DMS 273 (cell line): Measurements from ENCODE around the gene FRMD5.

ENCODE experiments used
- DNase-seq: peaks from one replicate; lab custom pipeline; 2025; ENCODE audit not compliant: unreplicated experiment; lab: John Stamatoyannopoulos, UW

Gene FRMD5

DNA sequence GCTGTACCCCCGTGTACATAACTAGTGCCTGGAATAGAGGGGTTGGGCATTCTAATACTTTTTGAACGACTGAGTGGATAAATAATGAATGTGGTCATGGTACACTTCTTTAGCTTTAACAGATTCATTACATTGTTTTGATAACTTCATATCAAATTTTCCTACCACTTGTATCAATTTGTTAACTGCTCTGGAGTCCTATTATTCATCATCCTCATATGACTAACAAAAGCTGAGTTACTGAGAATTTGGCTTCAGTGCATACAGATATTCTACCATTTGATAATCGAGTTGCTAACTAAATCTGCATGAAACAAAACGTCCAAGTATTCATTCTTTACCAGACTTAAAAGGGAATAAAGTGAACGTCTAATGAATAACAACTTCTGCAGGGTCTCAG is 31.7 kb downstream of the FRMD5 start:
- DNase-seq: no peak

DNA sequence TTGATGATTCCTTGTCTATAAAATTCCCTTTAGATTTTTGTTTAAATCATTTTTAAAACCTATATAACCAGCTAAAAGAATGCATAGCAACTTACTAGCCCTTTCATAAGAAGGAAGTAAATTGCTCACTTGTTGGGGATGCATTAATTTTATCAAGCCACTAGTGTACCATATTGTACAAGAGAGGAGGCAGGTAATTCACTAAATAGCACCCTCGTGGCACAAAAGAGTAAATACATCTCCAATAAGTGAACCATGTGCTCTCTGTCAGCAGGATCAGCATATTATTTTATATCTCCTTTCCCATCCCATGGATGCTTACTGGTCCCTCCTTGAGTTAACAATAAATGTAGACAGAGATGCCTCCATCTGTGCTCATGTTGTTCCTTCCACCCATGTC is 34.3 kb downstream of the FRMD5 start:
- DNase-seq: no peak

DNA sequence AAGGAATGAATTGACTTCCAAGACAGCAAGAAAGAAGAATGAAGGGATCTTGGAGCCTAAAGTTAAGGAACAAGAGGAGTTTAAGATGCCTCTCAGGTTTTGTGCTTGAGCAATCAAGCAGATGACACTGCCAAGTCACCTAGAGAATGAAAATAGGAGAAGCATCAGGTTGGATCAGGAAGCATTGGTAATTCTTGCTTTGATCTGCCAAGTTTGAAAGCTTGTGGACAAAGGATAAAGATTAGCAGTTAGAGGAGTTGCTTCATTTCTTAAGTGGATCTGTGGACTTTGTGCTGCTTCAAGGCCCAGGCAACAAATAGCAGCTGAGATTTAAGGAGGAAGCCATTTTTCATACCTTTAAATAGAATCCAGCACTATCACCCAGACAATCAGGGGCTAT is 35.6 kb downstream of the FRMD5 start:
- no peak for DNase-seq

DNA sequence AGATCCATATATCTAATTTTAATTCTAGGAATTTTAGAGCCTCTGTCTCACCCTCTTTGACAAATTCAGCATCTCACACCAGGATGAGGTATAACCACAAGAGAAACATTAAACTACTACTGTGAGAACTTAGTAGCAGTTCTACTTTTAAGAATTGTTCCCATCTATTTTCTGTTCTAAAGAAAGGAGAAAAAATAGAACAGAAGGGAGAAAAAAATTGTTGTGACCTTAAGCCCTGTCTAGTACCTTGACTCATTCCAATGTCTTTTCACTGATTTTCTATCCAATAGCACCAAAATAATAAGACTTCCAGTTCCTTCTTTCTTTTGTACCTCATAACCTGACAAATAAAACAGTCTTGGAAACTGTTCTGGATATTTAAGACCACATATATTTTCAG is 37.0 kb downstream of the FRMD5 start:
- DNase-seq: no peak

DNA sequence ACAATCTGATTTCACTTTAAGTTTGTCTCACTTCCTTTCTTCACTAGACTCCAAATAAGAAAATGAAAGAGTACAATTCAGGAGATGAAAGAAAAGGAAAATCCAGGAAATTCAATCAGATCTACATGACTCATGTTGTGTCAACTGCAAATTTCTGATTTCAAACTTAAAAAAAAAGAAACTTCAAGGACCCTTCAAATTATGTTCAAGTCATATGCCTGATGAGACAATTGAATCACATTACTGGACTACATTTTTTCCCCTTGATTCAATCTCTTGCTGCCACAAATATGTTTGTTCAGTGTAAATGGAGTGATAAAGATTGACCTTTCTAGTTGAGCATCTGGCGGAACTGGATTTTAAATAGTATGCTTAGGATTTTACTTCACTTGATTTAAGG is 37.4 kb downstream of the FRMD5 start:
- DNase-seq: no peak

DNA sequence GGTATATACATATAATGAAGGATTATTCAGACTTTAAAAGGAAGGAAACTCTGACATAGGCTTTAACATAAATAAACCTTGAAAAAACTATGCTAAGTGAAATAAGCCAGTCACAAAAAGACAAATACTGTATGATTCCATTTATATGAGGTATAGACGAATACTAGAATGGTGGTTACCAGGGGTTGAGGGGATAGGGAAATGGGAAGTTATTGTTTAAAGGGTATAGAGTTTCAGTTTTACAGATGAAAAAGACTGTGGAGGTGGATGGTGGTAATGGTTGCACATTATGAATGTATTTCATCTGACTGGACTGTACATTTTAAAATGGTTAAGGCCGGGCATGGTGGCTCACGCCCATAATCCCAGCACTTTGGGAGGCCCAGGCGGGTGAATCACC is 41.7 kb downstream of the FRMD5 start:
- no peak for DNase-seq

DNA sequence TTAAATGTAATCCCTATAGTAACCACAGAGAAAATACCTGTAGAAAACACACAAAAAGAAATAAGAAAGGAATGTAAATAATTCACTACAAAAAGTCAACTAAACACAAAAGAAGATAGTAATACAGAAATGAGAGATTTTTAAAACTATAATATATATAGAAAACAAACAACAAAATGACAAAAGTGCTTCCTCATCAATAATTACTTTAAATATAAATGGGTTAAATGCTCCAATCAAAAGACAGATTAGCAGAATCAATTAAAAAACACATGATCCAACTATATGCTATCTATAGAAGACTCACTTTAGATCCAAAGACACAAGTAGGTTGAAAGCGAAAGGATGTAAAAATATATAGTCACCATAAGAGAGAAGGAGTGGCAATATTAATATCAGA is 45.8 kb downstream of the FRMD5 start:
- no peak for DNase-seq

DNA sequence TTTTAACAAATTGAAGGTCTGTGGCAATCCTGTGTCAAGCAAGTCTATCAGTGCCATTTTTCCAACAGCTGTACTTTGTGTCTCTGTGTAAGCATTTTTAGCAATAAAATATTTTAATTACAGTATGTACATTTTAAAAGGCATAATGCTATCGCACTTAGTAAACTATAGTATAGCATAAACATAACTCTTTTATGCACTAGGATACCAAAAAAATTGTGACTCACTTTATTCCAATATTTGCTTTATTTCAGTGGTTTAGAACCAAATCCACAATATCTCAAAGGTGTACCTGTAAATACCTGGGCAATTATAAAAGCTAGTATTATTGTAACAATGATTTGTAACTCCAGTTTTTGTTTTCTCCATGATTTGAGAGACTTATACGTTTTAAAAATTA is 46.5 kb downstream of the FRMD5 start:
- no peak for DNase-seq

DNA sequence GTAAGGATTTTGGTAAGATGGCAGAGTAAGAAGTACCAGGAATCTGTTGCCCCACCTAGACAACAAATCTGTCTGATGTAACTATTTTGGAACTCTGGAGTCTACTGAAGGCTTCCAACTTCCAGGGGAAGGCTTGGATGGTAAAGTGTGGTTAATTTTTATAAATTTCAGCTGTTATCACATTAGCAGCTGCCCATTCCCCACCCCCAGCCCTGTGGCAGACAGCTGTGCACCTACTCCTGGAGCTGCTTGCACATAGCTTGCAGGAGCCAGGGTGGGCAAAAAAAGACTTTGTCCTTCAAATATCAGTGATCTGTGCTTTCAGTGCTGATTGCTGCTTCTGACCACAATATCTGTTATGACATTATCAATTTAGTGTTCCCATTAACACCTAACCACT is 47.4 kb downstream of the FRMD5 start:
- DNase-seq: no peak

DNA sequence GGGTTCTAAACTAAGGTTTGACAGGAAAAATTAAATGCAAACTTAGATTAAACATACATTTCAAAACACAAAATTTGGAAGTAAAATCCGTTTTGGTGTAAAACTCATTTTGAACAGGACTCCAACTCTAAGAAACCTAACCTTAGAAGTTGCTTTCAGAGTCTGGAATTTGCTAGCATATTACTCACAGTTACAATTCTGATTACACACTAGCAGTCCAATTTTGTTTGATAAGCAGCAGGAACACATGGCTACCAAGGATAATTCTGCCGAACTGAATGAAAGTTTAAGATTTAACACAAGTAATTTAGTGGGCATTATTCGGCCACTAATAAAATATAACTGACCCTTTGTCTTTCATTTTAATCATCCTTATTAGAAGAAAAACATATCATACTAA is 49.6 kb downstream of the FRMD5 start:
- DNase-seq: no peak

DNA sequence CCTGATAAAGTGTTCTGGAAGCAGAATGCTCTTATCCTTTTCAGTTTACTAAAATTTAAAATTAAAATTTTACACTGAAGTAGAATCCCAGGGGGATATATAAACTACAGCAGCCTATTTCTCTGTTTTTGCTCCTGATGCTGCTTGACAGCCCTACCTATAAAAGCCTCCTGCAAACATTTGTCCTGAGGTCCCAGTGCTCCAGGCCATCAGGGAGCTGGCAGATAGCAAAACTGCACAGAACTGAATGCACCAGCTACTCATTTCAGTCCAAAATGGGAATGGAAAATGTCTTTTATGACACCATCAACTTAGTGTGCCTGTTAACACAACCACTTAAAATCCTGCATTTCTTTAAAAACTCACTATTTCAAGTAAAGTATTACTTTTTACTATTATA is 50.1 kb downstream of the FRMD5 start:
- no peak for DNase-seq

DNA sequence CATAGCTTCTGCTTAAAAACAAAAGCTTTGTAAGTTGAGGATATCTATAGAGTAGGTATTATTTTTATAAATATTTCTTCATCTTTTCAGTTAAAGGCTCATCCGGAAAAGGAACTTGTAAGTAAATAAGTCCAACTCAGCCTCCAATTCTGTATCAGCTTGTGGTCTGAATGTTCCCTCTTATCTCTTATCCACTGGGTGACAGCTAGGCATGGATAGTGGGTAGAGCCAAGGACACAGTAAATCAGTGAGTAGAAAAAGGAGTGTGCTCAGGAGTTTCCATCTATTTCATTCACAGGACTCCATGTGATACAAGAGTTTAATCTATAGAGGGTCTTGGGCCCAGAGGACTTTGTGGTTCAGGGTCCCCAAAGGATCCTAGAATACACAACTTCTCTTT is 50.9 kb downstream of the FRMD5 start:
- DNase-seq: no peak

DNA sequence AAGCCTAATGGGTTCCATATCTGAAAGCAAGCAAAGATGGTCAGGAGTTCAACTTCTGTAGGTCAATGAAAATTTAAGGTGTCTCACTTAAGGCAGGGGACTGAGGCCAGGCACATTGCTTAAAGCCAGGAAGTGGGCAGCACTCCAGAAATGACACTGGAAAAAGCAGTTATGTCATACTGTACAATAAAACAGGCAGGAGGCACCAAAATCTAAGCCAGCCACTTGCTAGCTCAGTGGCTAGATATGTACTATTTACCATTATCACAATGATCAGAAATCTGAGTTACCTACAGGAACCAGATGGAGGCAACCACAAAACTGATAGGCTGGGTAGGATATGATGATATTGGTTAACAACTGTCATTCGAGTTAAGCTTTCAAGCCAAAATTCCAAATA is 57.3 kb downstream of the FRMD5 start:
- DNase-seq: peak; percentile 3

DNA sequence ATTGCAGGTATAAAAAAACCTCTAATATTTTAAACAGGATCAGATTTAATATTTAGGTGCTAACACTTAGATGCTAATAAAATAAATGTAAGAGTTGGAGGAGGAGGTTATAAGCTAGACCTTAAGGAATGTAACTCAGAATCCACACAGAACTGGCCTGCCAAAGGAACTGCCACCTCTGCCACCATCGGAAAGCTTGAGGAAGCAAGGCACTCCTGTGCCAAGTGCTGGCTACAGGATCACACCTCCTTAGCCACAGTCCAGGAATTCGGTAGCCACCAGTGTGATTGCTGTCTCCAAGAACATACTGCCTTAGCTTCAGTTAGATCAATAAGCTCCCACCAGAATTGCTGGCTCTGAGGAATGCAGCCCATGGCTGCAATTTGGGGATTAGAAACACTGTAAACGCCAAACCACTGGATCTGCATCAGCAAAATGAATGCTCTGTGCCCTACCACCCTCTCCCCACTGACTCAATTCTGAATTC is 58.0 kb downstream of the FRMD5 start:
- DNase-seq: no peak

DNA sequence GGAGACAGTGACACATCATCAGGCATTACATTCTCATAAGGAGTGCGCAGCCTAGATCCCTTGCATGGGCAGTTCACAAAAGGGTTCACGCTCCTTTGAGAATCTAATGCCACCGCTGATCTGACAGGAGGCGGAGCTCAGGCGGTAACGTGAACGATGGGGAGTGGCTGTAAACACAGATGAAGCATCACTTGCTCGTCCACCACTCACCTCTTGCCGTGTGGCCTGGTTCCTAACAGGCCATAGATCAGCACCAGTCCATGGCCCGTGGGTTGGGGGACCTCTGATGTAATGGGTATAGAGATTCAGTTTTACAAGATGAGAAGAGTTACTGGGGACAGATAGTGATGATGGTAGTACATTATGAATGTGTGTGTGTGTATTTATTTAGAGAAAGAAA is 63.0 kb downstream of the FRMD5 start:
- no peak for DNase-seq

DNA sequence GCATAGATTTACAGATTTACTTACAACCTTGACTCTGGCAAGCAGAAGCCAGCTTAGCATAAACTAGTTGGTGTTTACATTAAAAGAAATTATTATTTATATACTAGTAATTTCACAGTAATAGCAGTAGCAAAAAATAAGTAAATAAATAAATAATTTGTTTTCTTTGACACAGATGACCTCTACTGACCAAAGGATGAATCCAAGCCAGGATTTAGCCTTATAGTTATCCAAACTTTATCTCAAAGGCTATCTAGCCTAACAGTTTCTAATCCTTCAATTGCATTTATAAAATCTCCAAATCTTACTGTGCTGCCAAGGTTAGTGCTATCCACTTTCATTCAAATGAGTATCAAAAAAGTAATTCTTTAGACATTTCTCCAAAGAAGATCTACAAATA is 64.3 kb downstream of the FRMD5 start:
- DNase-seq: no peak

DNA sequence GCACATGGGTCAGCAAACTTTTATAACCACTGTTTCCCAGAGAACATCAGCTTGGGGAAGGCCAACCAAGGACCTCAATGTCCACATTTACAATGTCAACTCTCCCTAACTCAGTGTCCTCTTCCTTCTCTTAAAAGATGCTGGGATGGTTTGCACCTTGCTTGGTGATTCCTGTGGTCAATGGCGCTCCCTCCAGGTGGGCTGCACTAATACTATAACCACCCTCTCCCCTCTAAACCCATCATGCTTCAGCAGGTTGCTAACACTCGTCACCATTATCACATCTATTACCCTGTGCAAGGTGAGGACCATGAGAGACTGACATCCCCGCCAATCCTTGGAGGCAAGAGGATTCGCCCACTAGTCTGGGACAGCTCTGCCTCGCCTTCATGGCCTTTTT is 65.2 kb downstream of the FRMD5 start:
- no peak for DNase-seq

DNA sequence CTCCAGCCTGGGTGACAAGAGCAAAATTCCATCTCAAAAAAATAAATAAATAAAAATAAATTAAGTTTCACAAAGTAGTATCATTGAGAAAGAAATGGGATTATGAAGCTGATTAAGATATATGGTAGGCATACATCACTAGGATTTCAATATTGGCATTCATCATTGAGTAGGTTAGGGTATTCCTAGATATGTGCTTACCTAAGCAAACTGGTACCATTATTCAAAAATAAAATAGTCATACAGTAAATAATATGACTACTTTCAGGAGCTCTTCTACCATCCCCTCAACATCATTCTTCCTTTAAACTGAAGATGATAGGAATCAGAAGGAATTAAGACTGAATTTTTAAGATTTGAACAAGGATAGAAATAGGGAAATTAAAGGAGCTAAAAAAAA is 66.6 kb downstream of the FRMD5 start:
- no peak for DNase-seq

DNA sequence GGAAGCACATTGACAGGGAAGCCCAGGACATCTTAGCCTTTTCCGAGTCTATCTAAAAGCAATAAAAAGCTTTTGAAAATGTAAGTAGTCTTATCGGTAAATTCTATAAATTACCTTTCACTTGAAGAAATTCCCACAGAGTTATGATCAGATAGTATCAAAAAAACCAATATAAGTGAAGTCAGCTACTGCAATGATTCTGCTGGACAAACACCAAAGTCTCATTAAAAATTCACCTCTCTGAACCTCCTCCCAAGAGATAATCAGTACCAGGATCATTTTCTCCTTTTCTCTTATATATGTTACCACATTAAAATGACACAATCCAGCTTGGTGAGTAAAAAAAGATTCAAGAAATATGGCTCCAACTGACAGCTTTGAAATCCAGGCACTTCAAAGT is 69.2 kb downstream of the FRMD5 start:
- DNase-seq: no peak

DNA sequence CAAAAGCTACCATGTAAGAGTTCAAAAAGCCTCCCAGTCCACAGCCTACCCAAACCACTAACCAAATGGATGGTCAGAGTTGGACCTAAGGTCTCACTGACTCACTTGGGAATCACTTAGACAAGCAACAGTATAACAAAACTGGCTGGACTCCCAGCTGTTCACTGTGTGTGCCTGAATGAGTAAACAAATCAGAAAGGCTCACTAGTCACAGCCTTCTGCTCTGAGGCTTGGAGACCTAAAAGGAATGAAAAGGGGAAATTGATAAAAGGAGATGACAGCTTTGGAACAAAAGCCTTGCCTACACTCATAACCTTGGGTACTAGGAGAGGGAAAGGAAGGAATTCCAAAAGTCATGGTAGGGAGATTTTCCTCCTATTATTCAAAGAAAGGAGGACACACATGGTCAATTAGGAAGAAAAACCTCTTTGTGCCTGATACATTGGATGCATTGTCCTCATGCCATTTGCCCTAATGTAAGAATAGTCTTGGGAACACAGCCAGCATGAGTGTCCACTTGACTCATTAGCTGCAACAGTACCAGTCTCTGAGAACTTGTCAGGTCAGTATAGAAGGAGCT is 92.3 kb downstream of the FRMD5 start:
- DNase-seq: peak; percentile 47

DNA sequence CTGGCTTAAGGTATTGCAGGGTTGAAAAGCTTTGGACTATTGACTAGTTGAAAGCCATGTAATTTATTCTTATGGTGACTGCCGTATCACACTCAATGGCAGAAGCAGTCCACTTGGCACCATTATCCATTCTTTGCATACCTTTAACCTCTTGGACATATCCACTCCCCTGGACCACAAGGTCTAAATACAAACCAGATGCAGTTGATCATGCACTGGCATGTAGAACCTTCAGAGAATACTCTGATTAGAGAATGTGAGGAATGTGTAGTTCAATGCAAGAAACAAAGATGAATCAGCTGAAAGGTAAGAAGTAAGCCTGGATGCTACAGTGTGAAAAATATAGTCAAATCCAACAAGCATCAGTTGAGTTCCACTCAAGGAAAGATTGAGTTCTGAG is 93.1 kb downstream of the FRMD5 start:
- DNase-seq: no peak

DNA sequence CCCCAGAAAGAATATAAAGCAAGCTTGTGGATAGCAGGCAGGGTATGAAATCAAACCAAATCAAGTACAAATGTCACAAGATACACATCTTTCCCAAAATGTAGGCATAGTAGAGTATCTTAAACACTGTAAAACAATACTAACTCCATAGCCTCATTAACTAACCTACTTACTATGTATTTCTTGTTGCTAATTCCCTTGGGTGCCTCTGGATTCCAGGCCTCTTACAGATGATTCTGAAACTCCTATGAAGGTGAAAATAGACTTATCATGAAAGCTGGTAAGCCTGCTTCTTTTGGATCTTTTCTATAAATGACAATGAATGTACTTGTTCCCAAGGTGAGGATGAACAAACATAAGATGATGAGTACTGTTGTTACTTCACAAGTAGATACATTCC is 93.8 kb downstream of the FRMD5 start:
- peak; percentile 5 for DNase-seq

DNA sequence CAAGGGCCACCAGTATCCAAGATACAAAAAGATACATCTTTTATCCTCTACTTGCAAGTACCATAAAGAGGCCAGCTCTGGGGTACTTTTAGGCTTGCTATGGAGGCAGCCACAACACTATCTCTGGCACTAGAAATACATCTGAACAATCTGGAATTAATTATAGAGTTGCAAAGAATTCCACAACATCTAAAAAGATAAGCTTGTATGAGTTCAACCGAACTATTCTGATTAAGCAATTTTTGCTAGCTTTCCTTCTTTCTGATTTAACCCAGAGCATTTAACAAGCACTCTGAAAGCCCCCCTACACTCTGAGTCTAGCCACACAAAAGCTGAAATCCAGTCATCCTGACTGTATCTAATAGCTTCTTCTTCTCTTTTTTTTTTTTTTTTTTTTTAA is 95.4 kb downstream of the FRMD5 start:
- no peak for DNase-seq

DNA sequence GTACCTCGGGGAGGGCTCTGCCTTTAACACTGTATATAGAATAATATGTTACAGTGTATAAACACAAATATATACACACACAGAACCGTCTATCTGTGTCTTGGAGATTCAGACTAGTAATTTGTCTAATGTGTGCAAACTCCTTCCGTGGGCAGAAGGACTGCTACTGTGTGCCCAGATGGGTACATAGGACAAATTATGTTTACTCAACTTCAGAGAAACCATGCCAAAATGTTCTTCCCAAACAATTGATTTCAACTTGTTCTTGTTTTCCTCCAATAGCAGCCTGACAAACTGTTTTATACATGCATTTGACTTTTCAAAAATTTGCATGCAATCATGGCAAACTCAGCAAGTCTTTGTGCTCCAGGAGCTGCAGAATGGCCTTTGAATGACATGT is 97.5 kb downstream of the FRMD5 start:
- no peak for DNase-seq
